GM18867 (cell line): Measurements from ENCODE around the gene MINDY4.

Experiments used
- ATAC-seq: cut with Tn5 transposase; IDR thresholded peaks from one replicate; pipeline ENCODE4 v1.9.1; 2021; ENCODE audit warnings: mild to moderate bottlenecking, moderate library complexity; ENCODE audit not compliant: unreplicated experiment

Gene MINDY4

DNA sequence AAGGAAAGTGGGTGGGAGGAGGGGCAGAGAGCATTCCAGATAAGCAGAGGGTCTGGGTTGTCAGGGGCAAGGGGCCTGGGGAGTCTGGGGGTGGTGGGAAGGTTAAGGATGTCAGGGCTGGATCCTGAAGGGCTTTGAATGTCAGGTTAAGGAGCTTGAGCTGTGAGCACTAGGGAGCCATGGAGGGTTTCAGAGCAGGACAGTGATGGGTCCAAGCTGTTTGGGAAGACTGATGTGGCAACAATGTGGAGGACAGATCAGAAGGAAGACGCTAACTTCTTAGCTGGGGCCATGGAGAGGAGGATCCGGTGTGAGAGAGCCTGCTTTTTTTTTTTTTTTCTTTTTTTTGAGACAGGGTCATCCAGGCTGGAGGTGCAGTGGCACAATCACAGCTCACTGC is 126.6 kb downstream of the MINDY4 start:
- ATAC-seq = no peak

- ATAC-seq = no peak
Observed at GRCh38 chr7:30898411-30898810, 127.2 kb downstream of the MINDY4 start.

- ATAC-seq = no peak
Observed at GRCh38 chr7:30899066-30899465, 127.8 kb downstream of the MINDY4 start.

DNA sequence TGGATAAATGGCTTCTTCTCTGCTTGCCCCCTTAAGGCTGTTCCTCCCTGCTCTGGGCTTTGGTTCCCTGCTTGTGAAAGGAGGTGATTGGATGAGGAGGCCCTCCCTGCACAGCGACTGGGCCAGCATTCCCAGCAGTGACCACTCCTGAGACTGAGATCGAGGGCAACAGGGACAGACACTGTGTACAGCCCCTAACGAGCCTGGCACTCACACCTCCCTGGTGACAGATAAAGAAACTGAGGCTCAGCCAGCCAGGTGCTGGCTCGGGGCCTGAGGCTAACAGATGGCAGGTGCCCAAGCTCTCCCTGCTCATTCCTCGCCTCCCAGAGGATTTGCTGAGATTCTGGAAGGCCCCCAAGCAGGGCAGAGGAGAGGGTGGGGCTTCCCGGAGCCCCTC is 128.4 kb downstream of the MINDY4 start:
- no peak for ATAC-seq

DNA sequence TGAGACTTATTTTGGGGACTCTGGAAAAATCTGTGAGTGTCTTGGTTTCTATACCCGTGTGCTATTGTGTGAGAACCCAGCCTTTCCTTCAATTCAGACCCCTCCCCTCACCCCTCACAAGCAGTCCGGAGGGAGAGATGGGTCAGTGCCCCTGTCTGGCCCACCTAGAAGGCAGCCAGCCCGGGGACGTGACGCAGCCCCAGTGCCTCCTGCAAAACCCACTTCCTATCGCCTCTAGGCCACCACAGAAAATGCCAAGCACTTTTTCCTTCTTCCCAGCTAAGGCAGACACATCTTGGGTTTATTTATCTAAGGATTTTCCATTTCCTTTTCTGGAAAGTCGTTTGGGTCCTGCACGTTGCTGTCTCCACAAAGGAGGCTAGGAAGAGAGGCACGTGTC is 128.8 kb downstream of the MINDY4 start:
- no peak for ATAC-seq

DNA sequence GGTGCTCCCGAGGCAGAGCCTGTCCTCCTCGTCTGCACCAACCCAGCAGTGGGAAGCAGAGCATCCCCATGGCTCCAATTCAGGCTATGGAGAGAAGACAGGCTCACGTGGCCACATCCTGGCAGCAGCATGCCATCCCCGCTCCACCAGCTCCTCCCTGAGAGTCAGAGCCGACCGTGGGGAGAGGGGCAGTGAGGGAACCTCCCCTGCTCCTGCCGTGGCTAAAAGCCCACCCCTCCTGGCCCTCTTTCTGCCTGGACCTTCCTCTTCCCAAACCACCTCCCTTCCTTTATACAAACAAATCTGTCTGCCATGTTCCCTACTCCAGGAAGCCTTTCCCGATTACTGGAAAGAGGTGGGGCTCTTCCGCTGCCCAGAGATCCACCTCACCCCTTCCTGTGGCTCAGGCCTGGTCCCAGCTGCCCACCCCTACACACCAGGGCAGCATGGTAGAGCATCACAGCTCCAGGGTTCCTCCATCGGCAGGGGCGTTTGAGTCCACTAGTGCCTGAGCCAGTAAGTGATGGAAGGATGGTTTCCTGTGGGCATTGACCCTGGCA is 129.7 kb downstream of the MINDY4 start:
- ATAC-seq = no peak

GRCh38 chr7:30901856-30902255 is 130.6 kb downstream of the MINDY4 start:
- ATAC-seq = no peak

DNA sequence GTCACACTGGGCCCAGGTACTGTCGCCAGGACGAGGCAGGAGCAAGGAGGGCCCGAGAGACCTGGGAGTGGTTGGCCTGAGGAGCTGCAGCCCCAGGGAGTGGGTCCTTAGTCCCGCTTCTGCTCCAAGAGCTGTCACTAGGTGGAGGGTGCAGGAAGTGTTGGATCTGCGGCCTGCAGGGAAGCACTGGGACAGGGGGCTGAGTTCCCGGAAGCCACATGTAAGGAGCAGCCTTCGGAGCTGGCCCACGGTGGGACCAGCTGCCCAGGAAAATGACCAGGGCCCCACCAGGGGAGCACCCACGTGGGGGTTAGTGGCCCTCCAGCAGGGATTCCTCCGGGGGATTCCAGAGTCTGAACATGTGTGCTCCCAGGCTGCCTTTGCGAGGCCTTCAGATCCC is 131.2 kb downstream of the MINDY4 start:
- ATAC-seq = no peak

DNA sequence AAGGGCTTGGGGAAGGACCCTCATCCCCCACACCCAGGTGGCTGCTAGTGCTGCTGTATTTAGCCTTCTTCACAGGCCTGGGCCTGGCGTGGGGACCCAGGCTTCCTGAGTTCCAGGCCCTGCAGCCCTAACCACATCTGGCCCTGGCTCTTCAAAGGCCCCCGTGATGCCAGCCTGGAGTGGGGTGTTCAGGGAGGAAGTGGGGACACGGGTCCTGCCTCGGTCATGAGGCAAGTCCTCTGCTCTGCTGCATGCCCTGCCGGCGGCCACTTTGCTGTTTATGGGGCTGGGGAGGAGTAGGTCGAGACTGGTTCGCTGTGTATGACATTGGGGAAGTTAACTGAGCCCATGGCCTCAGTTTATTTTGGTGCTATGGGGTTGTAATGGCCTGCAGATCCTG is 131.9 kb downstream of the MINDY4 start:
- no peak for ATAC-seq

GRCh38 chr7:30904561-30904960 is 133.3 kb downstream of the MINDY4 start:
- ATAC-seq = no peak

- ATAC-seq = no peak
Observed at GRCh38 chr7:30905078-30906012, 134.1 kb downstream of the MINDY4 start.

DNA sequence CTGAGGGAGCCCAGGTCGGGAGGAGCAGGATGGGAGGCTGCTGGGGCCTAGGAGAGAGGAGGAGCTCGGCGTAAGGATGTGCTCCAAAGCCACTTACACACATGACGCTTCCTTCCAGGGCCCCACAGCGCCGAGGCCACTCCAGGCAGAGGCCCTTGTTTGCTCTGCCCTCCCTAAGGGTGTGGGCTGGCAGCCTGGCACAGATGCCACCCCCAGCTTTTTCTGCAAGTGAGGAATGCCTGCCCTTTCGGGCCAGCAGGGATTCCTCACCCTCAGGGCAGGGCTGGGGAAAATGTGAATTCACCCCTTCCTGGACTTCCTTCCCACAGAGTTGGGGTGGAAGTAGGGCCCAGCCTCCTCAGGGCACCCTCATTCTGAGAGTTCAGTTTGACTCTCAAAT is 134.8 kb downstream of the MINDY4 start:
- no peak for ATAC-seq

- no peak for ATAC-seq
Observed at GRCh38 chr7:30906515-30907240, 135.5 kb downstream of the MINDY4 start.

GRCh38 chr7:30907527-30908267 is 136.5 kb downstream of the MINDY4 start:
- ATAC-seq = no peak

- no peak for ATAC-seq
Observed at GRCh38 chr7:30908681-30909080, 137.5 kb downstream of the MINDY4 start.

DNA sequence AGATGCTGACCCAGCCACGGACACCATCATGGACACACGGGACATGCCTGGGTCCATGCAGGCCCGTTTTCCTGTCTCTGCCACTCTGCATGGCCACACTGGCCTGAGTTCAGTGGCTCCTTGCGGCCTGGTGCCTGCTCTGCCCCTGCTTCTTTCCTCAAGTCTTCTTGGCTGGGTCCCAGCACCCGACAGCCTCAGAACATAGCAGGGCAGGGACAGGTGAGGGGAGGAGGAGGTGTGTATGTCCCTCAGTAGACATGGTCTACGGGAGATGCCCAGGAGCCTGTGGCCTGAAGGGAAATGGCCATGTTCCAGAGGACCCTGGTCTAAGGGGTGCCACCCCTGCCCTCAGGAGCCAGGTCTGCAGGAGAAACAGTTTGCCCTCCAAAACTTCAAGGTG is 138.2 kb downstream of the MINDY4 start:
- ATAC-seq = no peak

- no peak for ATAC-seq
Observed at GRCh38 chr7:30910411-30911073, 139.3 kb downstream of the MINDY4 start.

DNA sequence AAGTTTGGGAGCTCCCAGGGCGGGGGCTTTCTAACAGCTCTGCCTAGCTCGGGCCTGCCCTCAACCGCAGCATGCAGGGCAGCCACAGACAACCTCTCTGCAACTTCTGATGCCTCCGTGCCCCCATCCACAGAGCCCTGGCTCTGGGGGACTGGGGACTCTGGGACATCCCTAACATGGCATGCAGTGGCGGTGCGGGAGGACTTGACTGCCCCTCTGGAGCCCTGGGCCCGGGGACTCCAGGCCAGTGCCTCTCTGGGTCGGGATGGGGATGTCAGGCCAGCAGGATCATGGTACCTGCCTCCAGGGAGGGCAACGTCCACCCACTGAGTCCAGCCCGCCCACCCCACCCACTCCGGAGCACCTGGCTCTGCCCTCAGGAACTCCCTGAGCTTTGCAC is 139.9 kb downstream of the MINDY4 start:
- no peak for ATAC-seq

DNA sequence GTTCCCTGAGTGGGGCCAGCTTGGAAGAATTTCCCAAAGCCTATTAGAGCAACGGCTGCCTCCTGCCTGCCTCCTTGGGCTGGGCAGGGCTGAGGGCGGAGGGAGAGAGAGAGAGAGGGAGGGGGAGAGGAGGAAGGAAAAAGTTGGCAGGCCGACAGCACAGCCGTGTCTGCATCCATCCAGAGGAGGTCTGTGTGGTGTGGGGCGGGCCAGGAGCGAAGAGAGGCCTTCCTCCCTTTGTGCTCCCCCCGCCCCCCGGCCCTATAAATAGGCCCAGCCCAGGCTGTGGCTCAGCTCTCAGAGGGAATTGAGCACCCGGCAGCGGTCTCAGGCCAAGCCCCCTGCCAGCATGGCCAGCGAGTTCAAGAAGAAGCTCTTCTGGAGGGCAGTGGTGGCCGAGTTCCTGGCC is 140.3 kb downstream of the MINDY4 start, which contains the start of gene AQP1:
Gene AQP1, plus strand, starts transcription at position 293 of the 409 bp plus-strand sequence. Its CDS starts 57 bp downstream, at position 350.
- no peak for ATAC-seq

DNA sequence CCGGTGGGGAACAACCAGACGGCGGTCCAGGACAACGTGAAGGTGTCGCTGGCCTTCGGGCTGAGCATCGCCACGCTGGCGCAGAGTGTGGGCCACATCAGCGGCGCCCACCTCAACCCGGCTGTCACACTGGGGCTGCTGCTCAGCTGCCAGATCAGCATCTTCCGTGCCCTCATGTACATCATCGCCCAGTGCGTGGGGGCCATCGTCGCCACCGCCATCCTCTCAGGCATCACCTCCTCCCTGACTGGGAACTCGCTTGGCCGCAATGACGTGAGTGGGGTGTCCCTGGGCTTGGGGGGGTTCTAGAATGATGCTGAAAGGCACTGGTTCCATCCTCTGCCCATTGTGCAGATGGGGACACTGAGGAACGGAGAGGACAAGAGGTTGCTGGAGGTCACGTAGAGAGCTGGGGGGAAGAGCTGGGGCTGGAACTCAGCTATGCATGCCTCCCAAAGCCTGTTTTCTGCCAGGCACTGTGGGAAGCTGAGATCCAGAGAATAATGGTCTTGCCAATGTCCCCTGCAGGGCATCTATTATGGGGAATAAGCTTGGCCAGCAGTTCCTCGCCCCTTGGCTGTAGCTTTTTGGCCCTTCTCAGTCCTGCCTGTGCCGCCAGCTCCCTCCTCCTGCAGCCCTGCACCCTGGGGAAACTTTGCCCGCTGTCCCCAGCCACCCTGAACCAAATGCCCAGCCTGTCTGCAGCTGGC is 141.0 kb downstream of the MINDY4 start:
- ATAC-seq = no peak
